B cell (primary cell): ENCODE data around the gene CEP112. TPM values are rescaled to one million over a fixed set of nuclear protein-coding genes. Genes with fewer than 3 reads are reported as not detected.

Experiments
- ATAC-seq: fragments of 200-7000 bp; cut with Tn5 transposase; one replicate; pipeline ENCODE4 v1.10.0; 2021; ENCODE audit warnings: low read depth, mild to moderate bottlenecking, moderate number of reproducible peaks, moderate library complexity
- CTCF ChIA-PET: fragments of 350-600 bp; sonication (Branson Sonifier 250); formaldehyde crosslinking; loops from one replicate; lab custom pipeline; 2021; ENCODE audit warnings: antibody characterized with exemption, inconsistent platforms; lab: Charles Lee
- POLR2A ChIA-PET: fragments of 350-600 bp; sonication (Branson Sonifier 250); formaldehyde crosslinking; loops from one replicate; lab custom pipeline; 2021; ENCODE audit warnings: antibody characterized with exemption; lab: Charles Lee
- DNase-seq: peaks from one replicate; pipeline ENCODE4 v3.0.0; 2013
- H2AFZ ChIP-seq: 2 replicates; pipeline ENCODE4 v1.6.1; 2012; ENCODE audit warnings: mild to moderate bottlenecking, low read depth, low read length; ENCODE audit not compliant: insufficient read depth, poor library complexity, severe bottlenecking
- H3K27ac ChIP-seq, 2 donors: 1 replicate in 1 of 2; 2 replicates in 1 of 2; pipeline ENCODE4 v1.5.1; 2012 to 2013; ENCODE audit warnings: low read length in 2 of 2, mild to moderate bottlenecking in 2 of 2, moderate library complexity in 1 of 2
- H3K27me3 ChIP-seq, 4 experiments: fragments of 200-600 bp in 1 of 4; sonication (generic) in 1 of 4; replicated peaks in 1 of 4; 1 replicate in 2 of 4; 2 replicates in 2 of 4; pipeline versions ENCODE4 v1.6.1 to v1.7.0; 2013 to 2016; ENCODE audit warnings: low read length in 3 of 4, mild to moderate bottlenecking in 2 of 4, mixed read lengths in 1 of 4, moderate library complexity in 1 of 4; ENCODE audit not compliant: insufficient read depth in 4 of 4, control insufficient read depth in 3 of 4; ENCODE audit errors: control extremely low read depth in 1 of 4
- H3K36me3 ChIP-seq, 2 experiments: replicated peaks in 1 of 2; 1 replicate in 1 of 2; 2 replicates in 1 of 2; pipeline versions ENCODE4 v1.6.1 to v1.7.1; 2013; ENCODE audit warnings: low read length in 1 of 2; ENCODE audit not compliant: insufficient read depth in 2 of 2, control insufficient read depth in 1 of 2; ENCODE audit errors: control extremely low read depth in 1 of 2, extremely low read depth in 1 of 2
- H3K4me1 ChIP-seq, 2 donors: fragments of 200-600 bp in 1 of 2; sonication (generic) in 1 of 2; 1 replicate in 1 of 2; 2 replicates in 1 of 2; pipeline versions ENCODE4 v1.5.1 to v1.6.1; 2013 to 2017; ENCODE audit warnings: low read length in 2 of 2; ENCODE audit not compliant: control insufficient read depth in 2 of 2, insufficient read depth in 2 of 2
- H3K4me2 ChIP-seq: replicated peaks from 2 replicates; pipeline ENCODE3; 2012; ENCODE audit warnings: mild to moderate bottlenecking, low read depth, low read length; ENCODE audit not compliant: poor library complexity, severe bottlenecking
- H3K4me3 ChIP-seq, 5 experiments: fragments of 200-600 bp in 1 of 5; sonication (generic) in 1 of 5; 1 replicate in 3 of 5; 2 replicates in 2 of 5; pipeline versions ENCODE4 v1.5.1 to v1.7.0; 2011 to 2016; ENCODE audit warnings: low read length in 4 of 5, mild to moderate bottlenecking in 4 of 5, low read depth in 2 of 5, control low read depth in 1 of 5, moderate library complexity in 1 of 5; ENCODE audit not compliant: insufficient read depth in 1 of 5; ENCODE audit errors: control extremely low read depth in 1 of 5, extremely low read depth in 1 of 5
- H3K79me2 ChIP-seq: fragments of 200-600 bp; sonication (generic); one replicate; pipeline ENCODE4 v1.6.0; 2016; ENCODE audit warnings: low read length; ENCODE audit not compliant: control insufficient read depth, insufficient read depth
- H3K9ac ChIP-seq: fragments of 200-600 bp; sonication (generic); 2 replicates; pipeline ENCODE4 v1.6.1; 2017; ENCODE audit warnings: mild to moderate bottlenecking, low read length, moderate library complexity
- H3K9me3 ChIP-seq, 3 donors: one replicate each; pipeline versions ENCODE4 v1.6.1 to v1.7.1; 2013; ENCODE audit warnings: low read length in 2 of 3; ENCODE audit not compliant: control insufficient read depth in 2 of 3, insufficient read depth in 1 of 3; ENCODE audit errors: control extremely low read depth in 1 of 3
- H4K20me1 ChIP-seq: 2 replicates; pipeline ENCODE4 v1.6.0; 2012; ENCODE audit warnings: mild to moderate bottlenecking, low read length; ENCODE audit not compliant: insufficient read depth, control insufficient read depth, poor library complexity, severe bottlenecking
- H3K27ac Mint-ChIP-seq: one replicate; pipeline ENCODE4 v1.8.0; 2021; ENCODE audit warnings: mixed read lengths
- H3K27me3 Mint-ChIP-seq: one replicate; pipeline ENCODE4 v1.8.0; 2021; ENCODE audit warnings: mixed read lengths
- H3K4me1 Mint-ChIP-seq: one replicate; pipeline ENCODE4 v1.8.0; 2021; ENCODE audit warnings: mixed read lengths
- H3K4me3 Mint-ChIP-seq: one replicate; pipeline ENCODE4 v1.8.0; 2021; ENCODE audit warnings: mixed read lengths
- H3K9me3 Mint-ChIP-seq: one replicate; pipeline ENCODE4 v1.8.0; 2022; ENCODE audit warnings: mixed read lengths; ENCODE audit not compliant: insufficient read depth
- CTCF ChIP-seq: fragments of 200-600 bp; IDR thresholded peaks from one replicate; pipeline ENCODE4 v1.8.0; 2022; ENCODE audit warnings: antibody characterized with exemption, mild to moderate bottlenecking
- EZH2 ChIP-seq: IDR thresholded peaks from 2 replicates; pipeline ENCODE4 v1.6.1; 2012; ENCODE audit warnings: borderline replicate concordance, low read depth, mild to moderate bottlenecking, moderate library complexity, low read length; ENCODE audit not compliant: insufficient read depth, poor library complexity, severe bottlenecking
- WGBS: methylation state at CpG from one replicate; pipeline ENCODE4 v1.1.5; 2013; ENCODE audit warnings: missing lambda C conversion rate; ENCODE audit not compliant: insufficient coverage; 5-methylcytosine and 5-hydroxymethylcytosine counted together
- intact Hi-C: fragments of 100-400 bp; cut with micrococcal nuclease; formaldehyde crosslinking; loops from one replicate; pipeline ENCODE4 v1.10.0; 2022
- polyA plus RNA-seq: library from polyadenylated mRNA; depleted of rRNA; stranded (reverse); fragments of >200 nt; gene quantifications from 2 replicates; pipeline ENCODE4 v1.2.3, GENCODE V29; 2012
- total RNA-seq, 2 donors: library from RNA; stranded (reverse); fragments of 120-200 nt in 1 of 2; gene quantifications; 1 replicate in 1 of 2; 2 replicates in 1 of 2; pipeline versions ENCODE4 v1.2.3 to v1.2.4, GENCODE V29; 2013 to 2022

Gene CEP112
- total and polyA plus RNA-seq, 2 donors (not counting 1 experiment from before 2014, with no cell fraction given), result 0.57 to 4.6 TPM

GRCh38 chr17:65963179-65963578, 228.8 kb downstream of the CEP112 start:
- no peak for ATAC-seq

GRCh38 chr17:65959630-65960029, 232.3 kb downstream of the CEP112 start:
- peaks cover 3% of the 10 kb centered on the region for H3K9me3 Mint-ChIP-seq
- Histone ChIP-seq H3K4me2 (no peak overlapping the region), H2AFZ (no peak overlapping the region), H3K4me3 (no peak overlapping the region), H3K79me2 (no peaks in the 10 kb centered on the region), H3K9ac (no peak overlapping the region), H3K27me3 (no peaks in the 10 kb centered on the region), H4K20me1 (no peaks in the 10 kb centered on the region), H3K27ac (no peak overlapping the region), H3K9me3 (peaks cover 0 to 18% (median 14%) of the 10 kb centered on the region in 3 donors), H3K36me3 (no peaks in the 10 kb centered on the region), H3K4me1 (no peaks in the 10 kb centered on the region)
- no peak overlapping the region for H3K4me3 Mint-ChIP-seq
- ATAC-seq, result no peak
- TF ChIP-seq EZH2, result no peak
- no peak for TF ChIP-seq CTCF
- no peaks in the 10 kb centered on the region for H3K27me3 Mint-ChIP-seq
- POLR2A ChIA-PET, result no interaction called here
- WGBS, result 91% methylated on average over 2 of the region's 3 CpGs
- H3K27ac Mint-ChIP-seq, result no peak overlapping the region
- no peaks in the 10 kb centered on the region for H3K4me1 Mint-ChIP-seq
- intact Hi-C loops, result no loop called here
- CTCF ChIA-PET, result no interaction called here
- no peak for DNase-seq

More at GRCh38 chr17:65963179-65963578, 228.8 kb downstream of the CEP112 start:
- Histone ChIP-seq H3K9me3 (peaks cover 0 to 17% (median 13%) of the 10 kb centered on the region in 3 donors), H2AFZ (no peak overlapping the region), H3K4me3 (no peak overlapping the region), H3K27ac (no peak overlapping the region), H3K79me2 (no peaks in the 10 kb centered on the region), H3K4me1 (no peaks in the 10 kb centered on the region), H3K9ac (no peak overlapping the region), H3K27me3 (no peaks in the 10 kb centered on the region), H4K20me1 (no peaks in the 10 kb centered on the region), H3K4me2 (no peak overlapping the region), H3K36me3 (no peaks in the 10 kb centered on the region)
- intact Hi-C loops, result no loop called here
- DNase-seq, result no peak
- Mint-ChIP-seq H3K27ac (no peak overlapping the region), H3K4me3 (no peak overlapping the region), H3K27me3 (no peaks in the 10 kb centered on the region), H3K4me1 (no peaks in the 10 kb centered on the region), H3K9me3 (peaks cover 2% of the 10 kb centered on the region)
- TF ChIP-seq CTCF (no peak), EZH2 (no peak)
- ChIA-PET CTCF (no interaction called here), POLR2A (no interaction called here)
- WGBS, result 86% methylated on average over 1 of the region's 3 CpGs
